ENCODE measurements around the gene PADI4. TPM values are rescaled to one million over a fixed set of nuclear protein-coding genes. Genes with fewer than 3 reads are reported as not detected.

The PADI4 gene
- total and polyA plus RNA-seq, 5 experiments from 2014 or later = 3.9 to 12.8 (median 10.7) TPM

DNA sequence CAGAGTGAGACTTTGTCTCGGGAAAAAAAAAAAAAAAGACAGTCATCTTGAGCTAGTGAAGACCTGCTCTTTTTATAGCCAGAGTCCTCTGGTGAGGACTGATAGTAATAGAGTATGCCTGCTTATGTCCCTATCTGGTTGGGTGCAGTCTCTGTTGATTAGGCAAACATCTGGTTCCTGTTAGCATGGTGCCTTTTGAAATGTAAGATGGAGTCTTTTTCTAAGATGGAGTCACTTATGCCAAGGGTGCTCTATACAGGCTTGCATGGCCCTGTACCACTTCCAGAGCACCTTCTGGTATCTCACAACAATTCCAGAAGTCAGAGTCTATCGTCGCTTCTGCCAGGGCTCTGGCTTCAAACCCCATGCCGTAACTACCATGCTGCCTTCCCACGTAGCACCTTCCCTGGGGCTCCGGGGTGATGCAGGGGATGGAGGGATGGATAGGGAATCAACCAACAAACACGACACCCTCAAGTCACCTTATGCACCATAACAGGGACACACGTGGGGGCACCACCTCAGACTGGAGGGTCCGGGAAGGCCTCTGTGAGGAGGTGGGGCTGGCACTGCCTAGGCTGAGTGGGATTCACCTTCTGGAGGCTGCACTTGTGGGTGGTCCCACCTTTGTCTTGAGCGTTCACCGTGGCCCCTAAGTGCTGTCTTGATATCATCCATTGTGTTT is 52.4 kb downstream of the PADI4 start:
- H3K27me3 Mint-ChIP-seq = peaks cover 0 to 1% (median 0%) of the 10 kb centered on the region in 5 donors
- no peak for DNase-seq
- H3K4me1 Mint-ChIP-seq = peaks cover 16 to 29% (median 19%) of the 10 kb centered on the region in 4 donors
- POLR2A ChIA-PET = no interaction called here
- H3K9me3 Mint-ChIP-seq = no peaks in the 10 kb centered on the region
- H3K36me3 Mint-ChIP-seq = peaks cover 6 to 21% (median 8%) of the 10 kb centered on the region in 3 donors
- H3K27ac Mint-ChIP-seq = peak overlapping the region in 1 of 10 donors; percentile 50
- H3K4me3 Mint-ChIP-seq = no peak overlapping the region
- no peak for ATAC-seq

DNA sequence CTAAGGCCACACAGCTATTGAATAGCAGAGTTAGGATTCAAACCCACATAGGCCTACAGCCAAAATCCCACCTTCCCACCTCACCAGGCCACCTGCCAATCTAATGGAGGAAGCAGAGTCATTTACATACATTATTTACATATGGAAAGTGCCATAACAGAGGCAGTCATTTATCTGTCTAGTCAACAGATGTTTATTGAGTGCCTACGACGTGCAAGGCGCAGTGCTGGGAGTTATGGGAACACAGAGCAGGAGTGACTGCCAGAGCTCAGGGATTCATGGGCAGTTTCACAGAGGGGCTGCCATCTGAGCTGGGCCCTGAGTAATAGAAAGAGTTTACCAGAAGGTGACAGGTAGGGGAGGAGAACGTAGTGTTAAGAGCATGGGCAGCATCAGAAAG is 53.7 kb downstream of the PADI4 start:
- DNase-seq (no peak), ATAC-seq (no peak)
- Mint-ChIP-seq H3K36me3 (peaks cover 6 to 19% (median 8%) of the 10 kb centered on the region in 3 donors), H3K4me1 (peaks cover 4 to 17% (median 8%) of the 10 kb centered on the region in 4 donors), H3K27ac (peak overlapping the region in 6 of 10 donors; percentile 14 to 43 (median 38)), H3K27me3 (peaks cover 0 to 6% (median 1%) of the 10 kb centered on the region in 5 donors), H3K9me3 (no peaks in the 10 kb centered on the region), H3K4me3 (no peak overlapping the region)
- POLR2A ChIA-PET = no interaction called here

DNA sequence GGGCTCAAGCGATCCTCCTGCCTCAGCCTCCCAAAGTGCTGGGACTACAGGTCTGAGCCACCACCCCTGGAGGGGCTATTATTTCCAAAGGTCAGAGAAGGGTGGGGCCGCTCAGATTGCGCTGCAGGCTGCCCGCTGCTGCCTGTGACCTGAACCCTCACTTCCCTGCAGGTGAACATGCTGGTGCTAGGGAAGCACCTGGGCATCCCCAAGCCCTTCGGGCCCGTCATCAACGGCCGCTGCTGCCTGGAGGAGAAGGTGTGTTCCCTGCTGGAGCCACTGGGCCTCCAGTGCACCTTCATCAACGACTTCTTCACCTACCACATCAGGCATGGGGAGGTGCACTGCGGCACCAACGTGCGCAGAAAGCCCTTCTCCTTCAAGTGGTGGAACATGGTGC is 55.4 kb downstream of the PADI4 start:
- DNase-seq (no peak), ATAC-seq (no peak)
- Mint-ChIP-seq H3K27ac (peak overlapping the region in 1 of 10 donors; percentile 27), H3K4me1 (peaks cover 0 to 9% (median 4%) of the 10 kb centered on the region in 4 donors), H3K36me3 (peaks cover 6 to 14% (median 8%) of the 10 kb centered on the region in 3 donors), H3K4me3 (no peak overlapping the region), H3K27me3 (peaks cover 1 to 14% (median 5%) of the 10 kb centered on the region in 5 donors), H3K9me3 (no peaks in the 10 kb centered on the region)
- POLR2A ChIA-PET = no interaction called here

DNA sequence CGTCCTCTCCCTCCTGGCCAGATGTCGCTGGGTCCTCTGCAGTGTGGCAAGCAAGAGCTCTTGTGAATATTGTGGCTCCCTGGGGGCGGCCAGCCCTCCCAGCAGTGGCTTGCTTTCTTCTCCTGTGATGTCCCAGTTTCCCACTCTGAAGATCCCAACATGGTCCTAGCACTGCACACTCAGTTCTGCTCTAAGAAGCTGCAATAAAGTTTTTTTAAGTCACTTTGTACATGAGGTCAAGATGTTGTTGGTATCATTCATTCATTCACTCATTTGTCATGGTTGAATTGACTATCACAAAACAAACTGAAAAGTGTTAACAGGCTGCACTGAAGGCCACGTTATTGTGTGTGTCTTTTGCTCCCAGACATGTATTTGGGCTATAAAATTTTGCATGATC is 55.8 kb downstream of the PADI4 start:
- peaks cover 1 to 14% (median 5%) of the 10 kb centered on the region in 5 donors for H3K27me3 Mint-ChIP-seq
- no peak for ATAC-seq
- no peak overlapping the region for H3K4me3 Mint-ChIP-seq
- H3K36me3 Mint-ChIP-seq = peaks cover 6 to 11% (median 6%) of the 10 kb centered on the region in 3 donors
- peak overlapping the region in 2 of 10 donors; percentile 27 to 39 for H3K27ac Mint-ChIP-seq
- POLR2A ChIA-PET = no interaction called here
- DNase-seq = no peak
- peaks cover 0 to 7% (median 3%) of the 10 kb centered on the region in 4 donors for H3K4me1 Mint-ChIP-seq
- H3K9me3 Mint-ChIP-seq = no peaks in the 10 kb centered on the region

DNA sequence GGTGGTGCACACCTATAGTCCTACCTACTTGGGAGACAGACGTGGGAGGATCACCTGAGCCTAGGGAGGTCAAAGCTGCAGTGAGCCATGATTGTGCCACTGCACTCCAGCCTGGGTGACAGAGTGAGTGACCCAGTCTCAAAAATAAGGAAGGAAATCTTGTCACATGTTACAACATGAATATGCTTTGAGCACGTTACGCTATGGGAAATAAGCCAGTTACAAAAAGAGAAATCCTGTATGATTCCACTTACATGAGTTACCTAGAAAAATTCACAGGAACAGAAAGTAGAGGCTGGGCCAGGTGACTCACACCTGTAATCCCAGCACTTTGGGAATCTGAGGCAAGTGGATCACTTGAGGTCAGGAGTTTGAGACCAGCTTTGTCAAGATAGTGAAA is 57.3 kb downstream of the PADI4 start:
- H3K4me1 Mint-ChIP-seq = peaks cover 0 to 7% (median 1%) of the 10 kb centered on the region in 4 donors
- peaks cover 0 to 6% (median 6%) of the 10 kb centered on the region in 3 donors for H3K36me3 Mint-ChIP-seq
- H3K27me3 Mint-ChIP-seq = peaks cover 1 to 14% (median 5%) of the 10 kb centered on the region in 5 donors
- no peak overlapping the region for H3K4me3 Mint-ChIP-seq
- DNase-seq (no peak), ATAC-seq (no peak)
- no peaks in the 10 kb centered on the region for H3K9me3 Mint-ChIP-seq
- POLR2A ChIA-PET = no interaction called here
- peak overlapping the region in 1 of 10 donors; percentile 24 for H3K27ac Mint-ChIP-seq

DNA sequence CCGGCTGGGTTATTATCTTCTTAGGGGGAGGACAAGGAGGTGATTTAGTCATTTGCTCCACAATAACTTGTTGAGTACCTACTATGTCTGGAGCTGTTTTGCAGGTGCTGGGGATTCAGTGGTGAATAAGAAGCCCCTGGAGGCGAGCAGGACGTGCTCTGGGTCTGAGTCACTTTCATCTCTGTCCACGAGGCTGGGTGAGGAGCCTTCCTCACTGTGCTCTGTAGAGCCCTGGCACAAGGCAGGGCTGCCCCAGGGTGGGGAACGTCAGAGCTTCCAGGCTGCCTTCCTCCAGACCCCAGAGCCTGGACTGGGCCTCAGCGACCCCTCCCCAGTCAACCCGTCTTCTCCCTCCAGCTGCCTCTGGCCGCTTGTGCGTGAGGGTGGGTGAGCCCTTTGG is 61.5 kb downstream of the PADI4 start:
- DNase-seq = no peak
- no peak for ATAC-seq
- Mint-ChIP-seq H3K4me1 (no peaks in the 10 kb centered on the region), H3K27ac (no peak overlapping the region), H3K27me3 (peaks cover 1 to 14% (median 5%) of the 10 kb centered on the region in 5 donors), H3K4me3 (no peak overlapping the region), H3K36me3 (no peaks in the 10 kb centered on the region), H3K9me3 (no peaks in the 10 kb centered on the region)
- POLR2A ChIA-PET = interaction anchor here (0.8 kb wide), 1 partner anchor 13 kb away, joined by 9 read pairs; no protein-coding TSS in a partner anchor

DNA sequence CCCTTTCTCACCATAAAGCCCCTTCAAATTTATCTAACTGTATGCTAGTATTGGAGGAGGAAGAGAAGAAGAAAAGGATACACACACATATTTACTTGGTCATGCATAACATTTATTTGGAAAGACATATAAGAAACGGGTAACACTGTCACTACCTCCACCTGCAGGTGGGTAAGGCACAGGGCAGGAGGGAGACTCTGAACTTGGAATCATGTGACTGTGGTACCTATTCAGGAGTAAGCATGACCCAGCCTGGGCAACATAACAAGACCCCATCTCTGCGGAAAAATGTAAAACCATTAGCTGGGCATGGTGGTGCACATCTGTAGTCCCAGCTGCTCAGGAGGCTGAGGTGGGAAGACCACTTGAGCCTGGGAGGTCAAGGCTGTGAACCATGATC is 62.6 kb downstream of the PADI4 start:
- POLR2A ChIA-PET = no interaction called here
- Mint-ChIP-seq H3K4me1 (no peaks in the 10 kb centered on the region), H3K27me3 (peaks cover 1 to 14% (median 5%) of the 10 kb centered on the region in 5 donors), H3K4me3 (no peak overlapping the region), H3K27ac (no peak overlapping the region), H3K9me3 (no peaks in the 10 kb centered on the region), H3K36me3 (no peaks in the 10 kb centered on the region)
- DNase-seq = peak in 2 of 10 donors; percentile 5 to 11
- ATAC-seq = peak in 1 of 2 donors; percentile 62

DNA sequence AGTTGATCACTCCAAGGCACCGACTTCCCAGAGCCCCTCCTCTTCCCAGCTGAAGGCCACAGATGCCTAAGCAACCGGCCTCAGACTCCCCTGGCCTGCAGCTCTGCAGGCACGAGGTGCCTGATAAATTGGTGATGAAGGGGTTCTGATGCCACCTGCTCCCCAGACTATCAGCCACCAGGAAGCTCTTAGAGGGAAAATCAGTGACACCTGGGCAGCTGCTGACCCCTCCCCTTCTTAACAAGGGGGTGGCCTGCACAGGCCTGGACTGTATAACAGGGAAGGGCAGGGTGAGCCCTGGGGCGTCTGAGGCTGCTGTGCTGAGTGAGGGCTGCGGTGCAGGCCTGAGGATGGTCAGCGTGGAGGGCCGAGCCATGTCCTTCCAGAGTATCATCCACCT is 63.9 kb downstream of the PADI4 start, which contains the start of gene PADI6:
Gene PADI6, plus strand, starts transcription at position 301 of the 400 bp plus-strand sequence. Its CDS starts 50 bp downstream, at position 351.
- no peaks in the 10 kb centered on the region for H3K9me3 Mint-ChIP-seq
- ATAC-seq (no peak), DNase-seq (no peak)
- H3K36me3 Mint-ChIP-seq = no peaks in the 10 kb centered on the region
- no peaks in the 10 kb centered on the region for H3K4me1 Mint-ChIP-seq
- no peak within 1 kb of the TSS for H3K27ac Mint-ChIP-seq
- POLR2A ChIA-PET = no interaction called here
- H3K4me3 Mint-ChIP-seq = no peak within 1 kb of the TSS
- H3K27me3 Mint-ChIP-seq = peaks cover 0 to 7% (median 5%) of the 10 kb centered on the region in 5 donors

DNA sequence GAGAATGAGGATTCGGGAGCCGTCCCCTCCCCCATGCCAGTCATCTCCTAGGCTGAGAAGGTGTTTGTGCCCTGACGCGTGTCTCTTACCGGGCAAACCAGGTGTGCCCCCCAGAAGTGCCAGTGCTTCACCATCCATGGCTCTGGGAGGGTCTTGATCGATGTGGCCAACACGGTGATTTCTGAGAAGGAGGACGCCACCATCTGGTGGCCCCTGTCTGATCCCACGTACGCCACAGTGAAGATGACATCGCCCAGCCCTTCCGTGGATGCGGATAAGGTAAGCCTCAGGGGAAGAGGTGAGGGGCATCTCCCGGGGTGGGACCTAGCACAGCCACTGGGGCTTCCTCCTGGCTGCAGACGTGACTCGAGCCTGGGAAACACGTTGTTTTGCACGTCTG is 65.0 kb downstream of the PADI4 start:
- POLR2A ChIA-PET = no interaction called here
- Mint-ChIP-seq H3K4me3 (no peak overlapping the region), H3K27me3 (peaks cover 2 to 10% (median 6%) of the 10 kb centered on the region in 5 donors), H3K27ac (no peak overlapping the region), H3K9me3 (no peaks in the 10 kb centered on the region), H3K4me1 (peaks cover 0 to 1% (median 0%) of the 10 kb centered on the region in 4 donors), H3K36me3 (no peaks in the 10 kb centered on the region)
- ATAC-seq = no peak
- no peak for DNase-seq

DNA sequence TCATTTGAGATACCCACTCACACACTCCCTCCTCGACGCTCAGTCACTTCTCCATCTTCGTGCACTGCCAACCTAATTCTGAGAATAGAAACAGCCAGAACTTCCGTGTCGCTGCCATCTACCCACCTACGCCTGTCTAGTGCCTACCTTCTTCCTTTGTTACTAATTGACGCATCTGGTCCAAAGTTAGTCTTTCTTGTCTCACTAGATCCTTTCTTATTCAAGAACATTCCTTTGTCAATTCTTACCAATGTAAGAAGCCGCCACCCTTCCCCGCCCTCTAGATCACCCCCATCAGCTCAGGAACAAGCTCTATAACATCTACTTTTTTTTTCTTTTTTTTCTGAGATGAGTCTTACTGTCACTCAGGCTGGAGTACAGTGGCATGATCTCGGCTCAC is 67.7 kb downstream of the PADI4 start:
- no peak overlapping the region for H3K27ac Mint-ChIP-seq
- H3K27me3 Mint-ChIP-seq = peaks cover 3 to 11% (median 8%) of the 10 kb centered on the region in 5 donors
- H3K4me3 Mint-ChIP-seq = no peak overlapping the region
- DNase-seq (no peak), ATAC-seq (no peak)
- POLR2A ChIA-PET = no interaction called here
- H3K9me3 Mint-ChIP-seq = no peaks in the 10 kb centered on the region
- H3K4me1 Mint-ChIP-seq = peaks cover 0 to 2% (median 0%) of the 10 kb centered on the region in 4 donors
- no peaks in the 10 kb centered on the region for H3K36me3 Mint-ChIP-seq

DNA sequence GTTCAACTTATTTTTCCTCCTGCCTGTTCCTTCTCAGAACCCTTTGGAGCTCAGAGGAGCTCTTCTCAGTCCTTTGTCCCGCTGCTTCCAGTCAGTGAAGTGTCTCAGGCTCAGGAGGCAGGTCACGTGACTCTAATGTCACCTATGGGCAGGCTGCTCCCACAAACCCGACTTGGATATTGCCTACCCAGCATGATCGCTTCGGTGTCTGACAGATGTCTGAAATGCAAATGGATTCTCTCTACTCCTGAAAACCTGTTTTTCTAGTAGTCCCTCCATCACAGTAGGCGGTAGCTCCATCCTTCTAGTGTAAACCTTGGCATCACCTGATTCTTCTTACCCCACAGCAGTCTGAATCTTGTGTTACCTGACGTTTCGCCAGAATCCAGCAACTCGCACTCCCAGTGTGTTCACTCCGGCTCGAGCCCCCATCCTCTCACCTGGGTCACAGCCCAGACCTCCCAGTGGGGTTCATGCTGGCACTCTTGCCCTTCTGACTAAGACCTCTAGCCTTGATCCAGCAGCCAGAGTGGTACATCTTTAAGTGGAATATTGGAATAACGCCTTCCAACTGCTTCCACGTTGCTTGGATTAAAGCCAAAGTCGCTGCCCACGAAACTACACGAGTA is 69.4 kb downstream of the PADI4 start:
- Mint-ChIP-seq H3K36me3 (no peaks in the 10 kb centered on the region), H3K9me3 (no peaks in the 10 kb centered on the region), H3K27me3 (peaks cover 2 to 11% (median 9%) of the 10 kb centered on the region in 5 donors), H3K4me3 (no peak overlapping the region), H3K27ac (no peak overlapping the region), H3K4me1 (peaks cover 0 to 2% (median 0%) of the 10 kb centered on the region in 4 donors)
- DNase-seq = no peak
- POLR2A ChIA-PET = no interaction called here
- no peak for ATAC-seq

DNA sequence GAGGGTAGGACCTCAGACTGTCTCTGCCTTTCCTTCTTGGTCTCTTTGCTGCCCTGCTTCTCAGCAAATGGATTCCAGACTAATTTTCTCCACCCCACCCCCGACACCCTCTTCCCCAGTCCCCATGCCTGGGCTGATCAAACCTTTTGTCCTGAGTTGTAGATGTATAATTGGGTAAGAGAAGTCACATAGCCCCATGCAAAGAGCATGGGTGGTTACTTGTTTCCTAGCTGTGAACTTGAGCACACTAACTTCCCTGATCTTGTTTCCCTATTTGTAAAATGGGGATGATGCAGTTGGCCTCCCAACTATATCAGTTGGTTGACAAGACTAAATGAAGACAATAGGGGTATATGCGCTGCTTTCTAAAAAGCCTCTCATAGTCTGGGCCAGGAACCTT is 73.2 kb downstream of the PADI4 start:
- DNase-seq (no peak), ATAC-seq (no peak)
- H3K9me3 Mint-ChIP-seq = no peaks in the 10 kb centered on the region
- no peak overlapping the region for H3K4me3 Mint-ChIP-seq
- H3K4me1 Mint-ChIP-seq = peaks cover 0 to 2% (median 0%) of the 10 kb centered on the region in 4 donors
- H3K27me3 Mint-ChIP-seq = peaks cover 2 to 11% (median 9%) of the 10 kb centered on the region in 5 donors
- no peaks in the 10 kb centered on the region for H3K36me3 Mint-ChIP-seq
- POLR2A ChIA-PET = no interaction called here
- no peak overlapping the region for H3K27ac Mint-ChIP-seq

DNA sequence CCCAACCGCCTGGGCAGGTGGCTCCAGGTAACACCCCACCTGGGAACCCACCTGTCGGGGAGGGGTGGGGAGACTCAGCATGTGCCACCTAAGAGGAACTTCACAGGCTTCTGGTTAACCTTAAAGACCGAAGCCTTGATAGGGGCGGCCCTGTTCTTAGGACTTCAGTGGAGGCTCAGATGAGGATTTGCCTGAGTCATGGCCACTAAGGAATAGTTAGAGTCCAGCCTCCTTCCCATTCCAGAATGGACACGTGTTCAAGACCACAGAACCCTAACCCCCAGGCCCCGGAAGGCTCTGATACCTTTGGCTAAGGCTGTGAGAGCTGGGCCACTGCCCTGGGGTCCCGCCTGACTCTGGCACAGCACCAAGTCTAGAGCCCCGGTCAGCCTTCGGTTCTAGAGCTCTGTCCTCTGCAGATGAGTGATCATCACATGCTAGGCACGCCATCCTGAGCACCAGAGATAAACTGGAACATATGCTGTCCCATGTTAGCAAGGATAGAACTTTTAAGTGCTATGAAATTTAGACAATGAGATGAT is 84.3 kb downstream of the PADI4 start:
- Mint-ChIP-seq H3K27ac (no peak overlapping the region), H3K27me3 (peaks cover 0 to 1% (median 0%) of the 10 kb centered on the region in 5 donors), H3K9me3 (no peaks in the 10 kb centered on the region), H3K36me3 (no peaks in the 10 kb centered on the region), H3K4me3 (no peak overlapping the region), H3K4me1 (peaks cover 0 to 8% (median 1%) of the 10 kb centered on the region in 4 donors)
- DNase-seq = no peak
- POLR2A ChIA-PET = no interaction called here
- ATAC-seq = no peak
